GM18526 (cell line): ENCODE measurements around the gene AFF1.

Experiments used
- POLR2A ChIP-seq: IDR thresholded peaks from 3 replicates; pipeline ENCODE4 v1.6.1; 2011; ENCODE audit not compliant: insufficient read length; ENCODE audit errors: extremely low read depth

AFF1 gene

GRCh38 chr4:87081826-87082225 lies 147.0 kb downstream of the AFF1 start:
- TF ChIP-seq POLR2A: no peak

DNA sequence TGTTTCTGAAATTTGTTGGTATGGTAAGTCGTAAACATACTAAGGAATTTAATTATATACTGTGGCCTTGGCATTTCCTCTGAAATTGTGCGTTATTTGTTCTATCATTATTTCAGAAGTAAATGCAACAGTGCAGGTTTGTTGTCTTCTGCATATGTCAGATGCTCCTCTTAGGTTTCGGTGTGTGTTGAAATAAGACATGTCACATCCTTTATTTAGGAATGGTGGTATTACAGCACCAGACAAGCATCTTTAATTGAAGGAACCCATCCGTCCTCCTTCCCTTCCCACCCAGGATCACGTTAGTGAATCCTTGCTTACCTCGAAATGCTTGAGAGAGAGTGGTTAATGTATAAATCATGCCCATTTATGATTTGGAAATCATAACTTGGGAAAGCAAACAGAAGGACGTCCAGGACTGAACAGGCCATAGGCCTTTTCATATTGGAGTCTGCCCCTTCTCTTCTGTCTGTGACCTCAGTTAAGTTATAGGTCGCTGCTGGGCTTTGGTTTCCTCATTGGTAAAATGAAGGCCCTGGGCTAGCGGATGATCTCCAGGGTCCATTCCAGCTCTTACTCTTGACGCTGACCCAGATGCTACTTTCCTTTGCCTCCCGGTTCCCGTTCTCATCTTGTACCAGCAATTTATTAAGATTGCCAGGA lies 151.5 kb downstream of the AFF1 start:
- TF ChIP-seq POLR2A: no peak

DNA sequence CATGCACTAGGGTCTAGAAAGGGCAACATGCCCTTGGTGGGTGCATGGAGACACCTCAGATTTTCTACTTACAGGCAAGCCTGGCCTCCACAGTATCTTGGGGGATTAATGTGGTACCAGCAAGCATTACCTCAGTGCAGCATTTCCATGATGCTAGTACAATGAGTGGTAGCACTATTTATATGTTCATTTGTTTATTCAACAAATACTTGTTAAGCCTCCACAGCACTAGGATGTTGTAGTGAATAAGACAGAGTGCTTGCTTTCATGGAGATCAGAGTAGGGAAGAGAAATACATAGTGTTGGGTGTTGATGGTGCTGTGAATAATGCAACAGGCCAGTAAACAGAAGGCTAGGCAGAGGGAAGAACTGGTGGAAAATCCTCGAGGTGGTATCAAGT lies 152.2 kb downstream of the AFF1 start:
- TF ChIP-seq POLR2A: no peak

- no peak for TF ChIP-seq POLR2A
Observed at GRCh38 chr4:87087420-87087819, 152.6 kb downstream of the AFF1 start.

DNA sequence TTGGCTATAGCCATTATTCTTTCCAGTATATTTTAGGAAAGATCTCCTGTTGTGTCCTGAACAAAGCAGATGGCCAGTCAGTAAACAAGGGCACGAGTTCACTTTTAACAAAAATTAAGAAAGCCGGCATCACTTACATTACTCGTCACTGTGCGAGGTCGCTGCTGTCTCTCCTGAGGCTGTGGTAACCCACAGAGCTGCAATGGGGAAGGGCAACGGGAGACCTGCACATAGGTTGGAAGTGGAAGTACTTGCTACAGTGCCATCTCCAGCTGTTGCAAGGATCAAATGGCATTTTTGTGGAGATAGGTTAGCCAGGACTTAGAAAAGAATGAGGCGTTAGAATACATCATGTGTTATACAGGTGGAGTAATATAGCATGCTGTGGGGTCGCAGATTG lies 153.4 kb downstream of the AFF1 start:
- no peak for TF ChIP-seq POLR2A

DNA sequence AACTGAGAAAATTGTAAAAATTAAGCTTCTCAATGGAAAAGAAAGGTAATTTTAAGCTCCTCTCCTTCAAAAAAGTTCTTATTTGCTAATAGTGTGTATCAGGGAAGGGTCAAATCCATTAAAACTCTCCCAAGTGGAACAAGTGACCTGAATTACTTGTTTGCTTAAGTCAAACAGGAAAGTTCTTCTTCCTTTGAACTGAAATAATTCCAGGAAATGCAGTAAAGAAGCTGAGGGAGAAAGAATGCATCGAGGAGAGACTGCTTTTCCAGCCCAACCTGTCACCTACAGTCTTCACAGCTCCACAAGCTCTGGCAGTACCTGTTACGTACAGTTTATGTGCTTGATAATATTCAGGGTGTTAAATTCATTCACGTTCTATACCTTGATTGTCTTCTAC lies 154.6 kb downstream of the AFF1 start:
- TF ChIP-seq POLR2A: no peak

- TF ChIP-seq POLR2A: no peak
Observed at GRCh38 chr4:87090305-87090704, 155.5 kb downstream of the AFF1 start.

DNA sequence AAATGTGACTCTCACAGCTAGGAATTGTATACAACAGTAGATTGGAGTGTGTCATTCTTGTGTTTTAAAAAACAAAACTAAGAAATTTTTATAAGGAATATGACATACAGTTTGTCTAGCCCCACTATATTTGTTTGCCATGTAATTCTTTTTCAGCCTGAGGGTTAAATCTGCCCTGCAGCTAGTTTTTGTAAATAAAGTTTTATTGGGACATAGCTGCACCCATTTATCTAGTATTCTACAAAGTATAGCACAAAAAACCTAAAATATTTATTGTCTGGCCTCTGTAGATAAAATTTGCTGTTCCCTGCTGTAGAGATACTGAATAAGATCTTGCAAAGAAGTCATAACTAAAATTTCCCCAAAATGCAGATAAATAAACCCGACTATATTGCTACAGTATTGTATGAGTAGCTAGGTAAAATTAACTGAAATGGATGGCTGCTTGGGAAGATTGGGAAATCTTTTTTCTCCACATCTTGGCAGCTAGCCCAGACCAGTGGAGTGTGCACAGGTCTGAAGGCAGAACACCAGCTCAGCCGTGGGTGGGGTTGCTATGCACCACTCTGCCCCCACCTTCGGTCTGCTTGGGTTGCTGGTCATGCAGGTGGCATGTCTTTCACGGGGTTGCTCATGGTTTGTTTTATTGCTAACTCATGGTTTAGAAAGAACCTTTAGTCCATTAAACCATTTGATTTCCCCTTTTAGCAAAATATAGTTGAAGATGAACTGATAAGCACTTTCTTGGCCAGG lies 157.8 kb downstream of the AFF1 start:
- TF ChIP-seq POLR2A: no peak

DNA sequence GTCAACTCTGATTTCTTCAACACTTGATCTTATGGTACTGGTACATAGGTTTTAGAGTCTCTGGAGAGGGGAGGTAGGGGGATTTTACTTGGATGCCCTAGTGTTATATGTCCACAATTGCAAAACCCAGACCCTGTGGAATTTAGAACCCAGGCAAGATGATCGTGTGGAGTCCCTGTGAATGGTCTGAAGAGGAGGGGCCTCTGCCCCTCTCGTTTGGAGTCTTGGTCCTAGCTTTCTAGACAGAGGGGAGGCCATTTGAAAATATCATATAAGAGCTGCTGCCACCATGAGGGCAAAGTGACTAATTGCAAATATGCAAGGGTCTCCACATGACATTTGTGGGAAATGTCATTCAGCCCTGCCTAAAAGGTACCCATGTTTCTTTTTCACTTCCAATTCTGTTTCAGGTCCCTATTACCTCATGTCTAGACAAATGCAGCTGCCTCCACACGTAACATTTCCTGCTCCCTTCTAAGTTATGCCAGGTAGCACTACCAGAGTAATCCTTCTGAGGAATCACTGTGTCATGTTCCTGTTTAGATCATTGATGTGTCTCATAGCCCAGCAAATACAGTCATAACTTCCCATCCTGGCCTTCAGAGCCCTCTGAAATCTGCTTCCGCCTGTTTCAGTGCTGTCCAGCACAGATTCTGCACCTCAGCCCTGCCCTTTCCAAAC lies 158.8 kb downstream of the AFF1 start:
- TF ChIP-seq POLR2A: no peak

GRCh38 chr4:87097075-87097474 lies 162.3 kb downstream of the AFF1 start:
- TF ChIP-seq POLR2A: no peak

GRCh38 chr4:87100168-87100567 lies 165.4 kb downstream of the AFF1 start:
- TF ChIP-seq POLR2A: no peak

DNA sequence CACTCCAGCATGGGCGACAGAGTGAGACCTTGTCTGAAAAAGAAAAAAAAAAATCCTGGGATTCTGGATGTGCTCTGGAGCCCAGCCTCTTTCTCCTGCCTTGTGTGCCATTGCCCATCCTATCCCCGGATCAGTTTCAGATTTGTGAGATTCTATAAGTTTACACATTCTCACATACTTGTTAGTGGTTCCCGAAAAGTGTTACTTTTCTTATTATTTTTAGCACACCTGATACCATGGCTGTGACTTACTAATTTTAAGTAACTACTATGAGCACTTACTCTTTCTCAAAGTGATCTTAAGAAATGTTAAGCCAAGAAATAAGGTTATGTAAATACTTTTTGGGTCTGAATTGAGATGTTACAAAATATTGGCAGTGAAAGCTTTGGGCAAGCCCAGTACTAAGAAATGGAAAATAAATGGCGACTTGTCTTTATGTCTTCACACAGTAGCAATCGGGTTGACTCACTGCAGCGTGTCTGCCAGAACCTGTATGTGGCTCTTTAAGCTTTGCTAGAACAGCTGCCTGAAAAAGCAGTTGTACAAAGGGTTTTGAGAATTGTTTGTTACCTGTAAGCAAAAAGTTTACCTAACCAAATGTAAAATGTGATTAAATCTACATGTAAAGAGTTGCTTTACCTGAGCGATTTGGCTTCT lies 166.9 kb downstream of the AFF1 start:
- TF ChIP-seq POLR2A: no peak

GRCh38 chr4:87103086-87103485 lies 168.3 kb downstream of the AFF1 start:
- no peak for TF ChIP-seq POLR2A

DNA sequence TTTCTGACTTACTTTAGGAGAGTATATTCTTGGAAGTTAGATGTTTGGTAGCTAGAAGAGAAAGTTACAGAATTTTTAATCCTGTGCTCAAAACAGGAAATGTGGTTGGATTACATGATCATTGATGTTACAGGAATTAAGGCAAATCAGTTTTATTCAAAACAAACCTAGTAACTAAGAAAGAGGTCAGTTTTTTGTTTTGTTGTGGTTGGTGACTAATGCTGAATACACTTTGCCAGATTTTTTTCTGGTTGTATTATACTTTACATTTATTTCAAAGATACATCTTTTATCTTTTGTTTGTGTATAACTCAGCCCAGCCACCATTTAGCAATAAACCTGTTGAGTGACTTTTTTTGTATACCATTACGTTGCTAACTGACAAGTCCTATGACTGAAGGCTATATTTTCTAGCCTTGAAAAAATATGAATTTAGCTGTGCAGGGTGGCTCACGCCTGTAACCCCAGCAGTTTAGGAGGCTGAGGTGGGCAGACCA lies 168.9 kb downstream of the AFF1 start:
- TF ChIP-seq POLR2A: no peak

GRCh38 chr4:87105101-87105845 lies 170.5 kb downstream of the AFF1 start:
- TF ChIP-seq POLR2A: no peak
